Esophagus mucosa (tissue), 1 donor: ENCODE results near the gene NUDT8. TPM values are rescaled to one million over a fixed set of nuclear protein-coding genes. Genes with fewer than 3 reads are reported as not detected.
A peak's percentile ranks its signal among the peaks of the same experiment; 100 is the strongest.
"Not testable (repeated sequence)": the region's sequence is repeated elsewhere in the genome, so short reads cannot be mapped to it uniquely, and the experiment has no call there.

Source experiments
- ATAC-seq: fragments of 200-7000 bp; cut with Tn5 transposase; one replicate; pipeline ENCODE4 v1.9.1; 2020
- total RNA-seq: library from RNA; stranded (reverse); gene quantifications from one replicate; pipeline ENCODE4 v1.2.4, GENCODE V29; 2023
- donor health status: DM: yes; HTN: yes; CAD: no.

The NUDT8 gene
- total RNA-seq, result 56.0 TPM

DNA sequence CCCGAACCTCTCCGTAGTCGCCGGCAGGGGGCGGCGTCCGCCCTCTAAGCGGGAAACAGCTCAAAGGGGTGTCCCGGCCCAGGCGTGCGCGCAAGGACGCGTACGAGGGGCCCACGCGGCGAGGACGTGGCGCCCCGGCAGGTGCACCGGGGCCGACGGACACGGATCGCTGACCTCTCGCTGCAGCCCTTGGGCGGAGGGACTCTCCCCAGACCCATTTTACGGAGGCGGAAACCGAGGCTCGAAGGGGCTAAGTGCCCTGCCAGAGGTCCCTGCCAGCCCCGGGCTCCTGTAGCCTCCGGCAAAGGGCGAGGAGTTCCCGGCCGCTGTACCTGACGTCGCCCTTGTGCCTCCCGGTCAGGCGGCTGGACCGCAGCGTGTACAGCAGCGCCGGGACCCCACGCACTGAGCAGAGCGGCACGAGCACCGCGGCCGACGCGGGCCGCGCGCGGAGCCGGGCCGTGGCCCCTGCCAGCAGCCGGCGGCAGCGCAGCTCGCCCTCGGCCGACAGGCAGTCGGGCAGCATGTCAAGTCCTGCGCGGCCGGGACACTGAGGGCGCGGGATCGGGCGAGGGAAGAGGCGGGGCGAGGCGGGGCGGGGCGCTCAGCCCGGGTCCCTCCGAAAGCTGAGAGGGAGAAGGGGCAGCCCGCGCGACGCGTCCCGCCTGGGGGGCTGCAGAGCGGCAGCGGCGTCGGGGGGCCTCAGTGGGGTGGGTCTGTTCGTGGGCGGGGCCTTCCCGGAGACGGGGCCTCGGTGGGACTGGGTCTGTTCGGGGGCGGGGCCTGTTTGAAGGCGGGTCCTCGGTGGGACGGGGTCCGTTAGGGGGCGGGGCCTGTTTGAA lies at the start of gene NUDT8:
Gene NUDT8 (minus strand): TSS at position 552 of the 842 bp plus-strand sequence. CDS start 26 bp downstream, at position 526.
- peak; percentile 68 for ATAC-seq

DNA sequence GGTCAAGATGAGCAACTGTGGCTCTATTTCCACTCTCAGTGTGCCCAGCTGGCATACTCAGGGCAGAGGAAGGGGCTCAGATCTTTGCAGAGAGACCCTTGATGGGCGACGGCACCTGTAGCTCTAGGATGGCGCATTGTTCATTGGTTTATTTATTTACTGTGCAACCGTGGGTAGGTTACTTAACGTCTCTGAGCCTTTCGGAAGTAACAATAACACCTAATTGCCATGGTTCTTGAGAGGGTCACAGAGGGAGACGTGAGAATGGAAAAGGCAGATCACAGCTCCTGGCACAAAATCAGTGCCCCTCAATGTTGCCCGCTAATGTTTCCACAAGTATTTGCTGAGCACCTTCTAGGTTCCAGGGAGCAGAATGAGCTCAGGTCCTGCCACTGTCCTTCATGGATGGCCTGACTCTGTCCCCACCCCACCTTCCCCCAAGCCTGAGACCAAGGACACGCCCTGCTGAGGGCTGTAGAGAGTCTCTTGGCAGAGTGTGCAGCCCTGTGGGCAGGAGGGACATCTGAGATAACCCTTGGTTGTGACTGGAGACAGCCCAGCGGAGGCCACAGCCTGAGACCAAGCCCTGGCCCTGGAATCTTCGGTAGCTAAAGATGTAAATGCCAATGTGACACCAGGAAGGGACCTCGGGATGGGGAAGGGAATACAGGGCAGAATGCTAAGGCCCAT lies 45.5 kb upstream of the NUDT8 start:
- peak; percentile 4 for ATAC-seq

GRCh38 chr11:67674442-67674871 lies 44.7 kb upstream of the NUDT8 start, which contains the start of gene ALDH3B2:
Gene ALDH3B2, minus strand, starts transcription at chr11:67674623. Its CDS starts 7,688 bp downstream, at chr11:67666935.
- peak; percentile 99 for ATAC-seq

- ATAC-seq, result peak; percentile 2
These were observed 44.2 kb upstream of the NUDT8 start for GRCh38 chr11:67673902-67674301.

GRCh38 chr11:67673358-67673757 lies 43.6 kb upstream of the NUDT8 start:
- peak; percentile 2 for ATAC-seq

DNA sequence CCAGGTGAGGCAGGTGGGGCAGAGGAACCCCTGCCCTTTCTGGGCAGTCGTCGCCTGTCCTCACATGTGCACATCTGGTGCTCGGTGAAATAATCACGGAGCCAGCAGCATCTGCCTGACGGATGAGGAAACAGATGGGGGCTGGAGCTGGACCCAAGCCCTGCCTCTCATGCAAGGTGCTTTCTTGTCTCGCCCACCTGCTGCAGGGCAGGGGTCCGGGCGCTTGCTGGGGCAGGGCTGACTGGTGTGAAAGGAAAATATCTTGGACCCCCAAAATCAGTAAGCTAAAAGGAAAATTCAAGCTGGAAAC lies 41.4 kb upstream of the NUDT8 start:
- no peak for ATAC-seq

- no peak for ATAC-seq
These were observed 40.8 kb upstream of the NUDT8 start for GRCh38 chr11:67670316-67671210.

DNA sequence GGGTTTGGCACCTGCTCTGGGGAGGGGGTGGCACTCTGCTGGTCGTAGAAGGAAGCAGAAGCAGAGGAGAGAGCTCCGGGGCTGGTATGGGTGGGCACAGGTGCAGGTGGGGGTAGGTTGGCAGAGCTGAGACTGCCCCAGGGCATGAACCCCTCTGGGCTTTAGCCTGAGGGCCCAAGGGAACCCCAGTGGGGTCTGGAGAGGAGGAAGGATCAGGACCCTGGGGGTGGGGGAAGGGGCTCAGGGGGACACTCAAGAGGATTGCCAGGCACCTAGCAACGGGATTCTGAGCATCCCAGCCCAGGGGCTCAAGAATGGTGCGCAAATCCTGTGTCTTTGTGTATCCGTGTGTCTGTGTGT lies 38.4 kb upstream of the NUDT8 start:
- no peak for ATAC-seq

DNA sequence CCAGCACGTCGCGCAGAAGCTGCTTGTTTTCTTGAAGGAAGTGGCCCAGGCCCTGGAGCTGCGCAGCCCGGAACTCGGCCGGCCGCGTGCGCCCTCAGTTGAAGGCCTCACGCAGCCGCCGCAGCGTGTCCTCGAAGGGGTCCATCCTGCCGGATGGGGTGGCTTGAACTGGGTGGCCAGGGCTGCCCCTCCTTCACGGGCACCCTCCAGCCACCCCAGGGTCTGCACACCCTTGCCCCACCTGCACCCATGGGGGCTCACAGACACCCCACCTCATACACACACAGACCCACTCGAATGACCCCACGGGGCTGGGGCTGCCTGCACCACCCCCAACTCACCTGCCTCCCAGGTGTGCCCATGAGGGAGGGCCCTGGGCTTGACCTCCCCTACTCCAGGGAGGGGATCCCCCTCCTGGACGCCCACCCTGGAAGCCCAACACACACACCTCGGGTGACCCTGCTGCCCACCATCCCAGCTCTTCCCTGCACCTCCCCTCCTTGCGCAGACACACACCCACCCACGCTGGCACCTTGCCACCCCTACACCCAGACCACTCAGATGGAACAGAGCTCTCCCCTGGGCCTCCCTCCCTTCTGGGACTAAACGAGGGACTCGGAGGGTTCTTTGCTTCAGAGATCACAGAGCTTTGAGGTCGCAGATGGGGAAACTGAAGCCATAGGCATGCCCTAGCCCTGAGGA lies 37.9 kb upstream of the NUDT8 start:
- peak; percentile 13 for ATAC-seq

- ATAC-seq, result no peak
These were observed 37.1 kb upstream of the NUDT8 start for GRCh38 chr11:67666676-67667489.

DNA sequence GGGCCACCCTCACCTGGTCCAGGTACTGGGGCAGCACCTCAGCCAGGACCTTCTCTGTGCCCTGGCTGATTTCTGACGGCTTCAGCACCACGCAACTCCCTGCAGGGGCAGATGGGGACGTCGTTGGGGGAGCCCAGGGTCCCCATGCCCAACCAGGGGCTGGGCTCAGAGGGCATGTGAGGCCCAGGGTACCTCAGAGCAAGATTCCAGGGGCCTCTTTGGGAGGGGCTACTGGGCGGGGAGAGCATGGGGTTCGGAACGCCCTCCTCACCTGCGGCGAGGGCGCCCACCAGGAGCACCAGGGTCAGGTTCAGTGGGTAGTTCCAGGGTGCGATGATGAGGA lies 36.5 kb upstream of the NUDT8 start:
- ATAC-seq, result no peak

GRCh38 chr11:67665541-67666302 lies 36.0 kb upstream of the NUDT8 start:
- peak; percentile 41 for ATAC-seq

- ATAC-seq, result no peak
These were observed 35.2 kb upstream of the NUDT8 start for GRCh38 chr11:67664696-67665540.

DNA sequence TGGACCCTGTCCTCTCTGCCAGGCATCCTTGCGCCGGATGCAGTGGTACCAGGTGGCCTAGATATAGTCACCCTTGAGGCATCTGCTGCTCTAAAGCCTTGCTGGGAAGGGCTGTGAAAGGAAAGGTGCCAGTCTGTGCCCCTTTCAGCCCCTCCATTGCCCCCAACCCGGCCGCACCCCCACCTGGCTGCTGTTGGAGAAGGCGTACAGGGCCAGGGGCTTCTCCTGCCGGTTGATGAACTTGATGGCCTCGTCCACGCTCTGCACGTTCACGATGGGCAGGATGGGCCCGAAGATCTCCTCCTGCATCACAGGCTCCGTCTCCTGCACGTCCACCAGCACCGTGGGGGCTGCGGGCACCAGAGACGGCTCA lies 34.5 kb upstream of the NUDT8 start:
- ATAC-seq, result no peak

DNA sequence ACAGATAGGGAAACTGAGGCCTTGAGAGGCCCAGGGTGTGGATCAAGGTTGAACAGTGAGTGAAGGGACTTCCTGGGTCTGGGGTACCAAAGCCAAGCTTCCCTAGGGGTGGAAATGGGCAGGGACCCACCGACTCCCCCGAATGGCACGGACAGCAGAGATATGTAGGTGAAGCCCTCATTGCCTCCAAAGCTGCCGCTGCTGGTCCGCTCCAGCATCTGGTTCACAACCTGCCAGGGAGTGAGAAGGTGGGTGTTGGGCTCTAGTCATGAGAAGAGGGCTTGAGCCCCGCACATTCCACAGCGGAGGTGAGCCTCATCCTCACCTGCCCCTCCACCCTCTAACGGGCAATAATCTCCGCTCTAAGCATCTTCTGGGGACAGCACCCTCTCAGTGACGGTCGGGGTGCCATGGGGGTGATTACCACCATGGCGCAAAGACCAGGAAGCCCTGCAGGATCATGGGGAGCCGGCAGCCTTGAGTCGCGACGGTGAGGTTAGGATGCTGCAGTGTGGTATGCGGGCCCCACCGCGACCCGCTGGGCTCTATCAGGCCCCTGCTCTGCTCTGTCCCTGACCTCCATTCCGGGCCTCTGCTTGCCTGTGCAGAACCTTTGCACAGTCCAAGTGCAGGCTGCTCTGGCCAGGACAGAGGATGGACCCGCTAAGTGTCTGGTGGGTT lies 33.9 kb upstream of the NUDT8 start:
- no peak for ATAC-seq

DNA sequence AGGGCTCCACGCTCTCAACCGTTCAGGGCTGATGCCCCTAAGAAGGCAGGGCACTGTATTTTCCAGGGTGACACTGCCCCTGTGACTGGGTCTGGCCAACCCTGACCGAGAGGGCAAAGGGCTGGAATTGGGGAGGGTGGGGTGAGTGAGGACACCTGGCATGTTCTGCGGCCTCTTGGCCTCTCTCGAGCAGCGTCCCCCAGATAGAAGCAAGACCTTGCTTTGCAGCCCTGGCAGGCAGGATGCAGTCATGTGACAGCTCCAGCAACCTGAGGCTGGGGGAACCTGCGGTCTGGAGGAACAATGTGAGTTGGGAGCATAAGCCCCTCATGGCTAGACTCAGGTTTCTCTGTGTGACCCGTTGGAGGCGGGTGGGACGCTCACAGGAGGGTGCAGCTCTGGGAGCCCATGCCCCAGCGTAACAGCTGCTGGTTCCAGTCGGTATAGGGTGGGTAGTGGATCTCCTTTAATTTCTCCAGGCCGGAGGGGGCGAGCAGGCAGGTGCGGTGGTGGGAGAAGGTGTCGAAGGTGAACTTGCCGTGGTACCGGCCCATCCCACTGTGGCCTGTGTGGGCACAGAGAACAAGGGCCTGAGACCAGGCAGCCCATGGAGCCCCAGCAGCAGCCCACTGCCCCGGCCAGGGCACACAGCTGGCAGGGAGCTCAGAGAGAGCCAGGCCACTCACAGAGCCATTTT lies 33.2 kb upstream of the NUDT8 start:
- ATAC-seq, result no peak

- ATAC-seq, result no peak
These were observed 32.6 kb upstream of the NUDT8 start for GRCh38 chr11:67662142-67662834.

GRCh38 chr11:67660752-67661151 lies 31.0 kb upstream of the NUDT8 start:
- ATAC-seq, result not testable (repeated sequence)
